CD4-positive, CD25-positive, alpha-beta regulatory T cell (primary cell): Measurements from ENCODE around the gene HPCAL1. TPM values are rescaled to one million over a fixed set of nuclear protein-coding genes. Genes with fewer than 3 reads are reported as not detected.
A peak's percentile ranks its signal among the peaks of the same experiment; 100 is the strongest.

ENCODE experiments used
- ATAC-seq, 2 donors: fragments of 150-1000 bp; cut with Tn5 transposase; one replicate each; pipeline ENCODE4 v1.10.0; 2021; ENCODE audit warnings: low read depth in 2 of 2, moderate number of reproducible peaks in 2 of 2, moderate library complexity in 1 of 2
- DNase-seq, 3 donors: peaks; one replicate each; pipeline versions ENCODE4 v3.0.0 to v3.0.0-alpha.2; 2012 to 2022; ENCODE audit warnings: mixed read lengths in 1 of 3
- H3K27ac ChIP-seq: one replicate; pipeline ENCODE4 v1.7.0; 2013; ENCODE audit warnings: mild to moderate bottlenecking, low read length; ENCODE audit not compliant: insufficient read depth, poor library complexity, severe bottlenecking
- H3K27me3 ChIP-seq: one replicate; pipeline ENCODE4 v1.7.0; 2013; ENCODE audit warnings: low read length; ENCODE audit not compliant: control insufficient read depth, insufficient read depth
- H3K36me3 ChIP-seq: one replicate; pipeline ENCODE4 v1.7.0; 2013; ENCODE audit warnings: mild to moderate bottlenecking, low read length, moderate library complexity; ENCODE audit not compliant: control insufficient read depth, insufficient read depth
- H3K4me1 ChIP-seq: 2 replicates; pipeline ENCODE4 v1.7.0; 2013; ENCODE audit warnings: mild to moderate bottlenecking, low read length; ENCODE audit not compliant: insufficient read depth, control insufficient read depth, poor library complexity, severe bottlenecking
- H3K4me3 ChIP-seq: one replicate; pipeline ENCODE4 v1.7.0; 2013; ENCODE audit warnings: low read depth, mild to moderate bottlenecking, low read length, moderate library complexity
- H3K9me3 ChIP-seq, 2 experiments: 1 replicate in 1 of 2; 2 replicates in 1 of 2; pipeline ENCODE4 v1.7.0; 2013; ENCODE audit warnings: low read length in 2 of 2, mild to moderate bottlenecking in 1 of 2, moderate library complexity in 1 of 2; ENCODE audit not compliant: control insufficient read depth in 2 of 2
- H3K27ac Mint-ChIP-seq, 3 donors: one replicate each; pipeline ENCODE4 v1.8.0; 2020 to 2022; ENCODE audit warnings: mild to moderate bottlenecking in 3 of 3, mixed read lengths in 3 of 3, moderate library complexity in 2 of 3
- H3K27me3 Mint-ChIP-seq: one replicate; pipeline ENCODE4 v1.8.0; 2022; ENCODE audit warnings: mild to moderate bottlenecking, mixed read lengths
- H3K36me3 Mint-ChIP-seq: one replicate; pipeline ENCODE4 v1.8.0; 2020; ENCODE audit warnings: mixed read lengths
- H3K4me1 Mint-ChIP-seq, 4 donors: one replicate each; pipeline ENCODE4 v1.8.0; 2020 to 2022; ENCODE audit warnings: mixed read lengths in 4 of 4, mild to moderate bottlenecking in 1 of 4
- H3K4me3 Mint-ChIP-seq, 4 donors: one replicate each; pipeline ENCODE4 v1.8.0; 2020 to 2022; ENCODE audit warnings: mild to moderate bottlenecking in 4 of 4, mixed read lengths in 4 of 4, moderate library complexity in 3 of 4
- H3K9me3 Mint-ChIP-seq, 7 donors: one replicate each; pipeline ENCODE4 v1.8.0; 2020 to 2022; ENCODE audit warnings: mixed read lengths in 7 of 7, mild to moderate bottlenecking in 3 of 7, moderate library complexity in 2 of 7
- polyA plus RNA-seq, 4 donors: library from polyadenylated mRNA; unstranded; fragments of 300-500 nt; fragmentation: Illumina TruSeq; gene quantifications; one replicate each; pipeline ENCODE4 v1.2.3, GENCODE V29; 2021
- total RNA-seq: library from RNA; stranded (reverse); gene quantifications from one replicate; pipeline ENCODE4 v1.2.3, GENCODE V29; 2022

The HPCAL1 gene
- total and polyA plus RNA-seq, 5 donors from 2014 or later, result 33.8 to 95.6 (median 84.8) TPM

- DNase-seq, result no peak
- H3K4me3 Mint-ChIP-seq, result peak overlapping the region in 2 of 4 donors; percentile 53 to 66
- H3K27me3 ChIP-seq, result no peaks in the 10 kb centered on the region
- no peaks in the 10 kb centered on the region for H3K36me3 ChIP-seq
- peaks cover 5% of the 10 kb centered on the region for H3K36me3 Mint-ChIP-seq
- no peak for ATAC-seq
- no peaks in the 10 kb centered on the region for H3K27me3 Mint-ChIP-seq
- no peak overlapping the region for H3K27ac ChIP-seq
- H3K27ac Mint-ChIP-seq, result peak overlapping the region; percentile 19 to 85 (median 83)
- no peak overlapping the region for H3K4me3 ChIP-seq
- peaks cover 20 to 87% (median 52%) of the 10 kb centered on the region in 4 donors for H3K4me1 Mint-ChIP-seq
- H3K4me1 ChIP-seq, result peaks cover 54% of the 10 kb centered on the region
- H3K9me3 Mint-ChIP-seq, result no peaks in the 10 kb centered on the region
- H3K9me3 ChIP-seq, result no peaks in the 10 kb centered on the region
These were observed 83.4 kb downstream of the HPCAL1 start for GRCh38 chr2:10385933-10386773.

- Histone ChIP-seq H3K4me1 (peaks cover 45% of the 10 kb centered on the region), H3K9me3 (no peaks in the 10 kb centered on the region), H3K36me3 (no peaks in the 10 kb centered on the region), H3K4me3 (no peak overlapping the region), H3K27ac (no peak overlapping the region), H3K27me3 (no peaks in the 10 kb centered on the region)
- Mint-ChIP-seq H3K27me3 (no peaks in the 10 kb centered on the region), H3K9me3 (no peaks in the 10 kb centered on the region), H3K27ac (peak overlapping the region in 1 of 3 donors; percentile 47), H3K4me3 (no peak overlapping the region), H3K4me1 (peaks cover 17 to 87% (median 44%) of the 10 kb centered on the region in 4 donors), H3K36me3 (peaks cover 5% of the 10 kb centered on the region)
- ATAC-seq (no peak), DNase-seq (no peak)
These were observed 84.3 kb downstream of the HPCAL1 start for GRCh38 chr2:10387033-10387432.

- Histone ChIP-seq H3K36me3 (no peaks in the 10 kb centered on the region), H3K4me3 (no peak overlapping the region), H3K27me3 (no peaks in the 10 kb centered on the region), H3K27ac (no peak overlapping the region), H3K4me1 (peaks cover 26% of the 10 kb centered on the region), H3K9me3 (no peaks in the 10 kb centered on the region)
- peaks cover 5% of the 10 kb centered on the region for H3K36me3 Mint-ChIP-seq
- DNase-seq (no peak), ATAC-seq (no peak)
- H3K27ac Mint-ChIP-seq, result peak overlapping the region; percentile 75 to 90 (median 88)
- peaks cover 7 to 80% (median 32%) of the 10 kb centered on the region in 4 donors for H3K4me1 Mint-ChIP-seq
- peak overlapping the region in 2 of 4 donors; percentile 16 to 58 for H3K4me3 Mint-ChIP-seq
- H3K9me3 Mint-ChIP-seq, result no peaks in the 10 kb centered on the region
- no peaks in the 10 kb centered on the region for H3K27me3 Mint-ChIP-seq
These were observed 86.4 kb downstream of the HPCAL1 start for GRCh38 chr2:10388954-10389560.

GRCh38 chr2:10389573-10389972 lies 86.9 kb downstream of the HPCAL1 start:
- H3K4me1 ChIP-seq, result peaks cover 26% of the 10 kb centered on the region

GRCh38 chr2:10390369-10390801 lies 87.7 kb downstream of the HPCAL1 start:
- H3K27ac Mint-ChIP-seq, result peak overlapping the region in 2 of 3 donors; percentile 42 to 75
- H3K27me3 ChIP-seq, result no peaks in the 10 kb centered on the region
- peaks cover 19% of the 10 kb centered on the region for H3K4me1 ChIP-seq
- no peak for ATAC-seq
- no peak overlapping the region for H3K27ac ChIP-seq
- H3K4me3 ChIP-seq, result no peak overlapping the region
- no peak overlapping the region for H3K4me3 Mint-ChIP-seq
- H3K36me3 Mint-ChIP-seq, result peaks cover 5% of the 10 kb centered on the region
- H3K4me1 Mint-ChIP-seq, result peaks cover 7 to 73% (median 29%) of the 10 kb centered on the region in 4 donors
- H3K27me3 Mint-ChIP-seq, result no peaks in the 10 kb centered on the region
- no peaks in the 10 kb centered on the region for H3K36me3 ChIP-seq
- no peaks in the 10 kb centered on the region for H3K9me3 Mint-ChIP-seq
- H3K9me3 ChIP-seq, result no peaks in the 10 kb centered on the region
- no peak for DNase-seq

More at GRCh38 chr2:10389573-10389972, 86.9 kb downstream of the HPCAL1 start:
- ATAC-seq (no peak), DNase-seq (no peak)
- Mint-ChIP-seq H3K27me3 (no peaks in the 10 kb centered on the region), H3K4me1 (peaks cover 7 to 77% (median 30%) of the 10 kb centered on the region in 4 donors), H3K9me3 (no peaks in the 10 kb centered on the region), H3K4me3 (peak overlapping the region in 1 of 4 donors; percentile 58), H3K36me3 (peaks cover 5% of the 10 kb centered on the region), H3K27ac (peak overlapping the region; percentile 75 to 90 (median 88))
- no peak overlapping the region for H3K27ac ChIP-seq
- H3K36me3 ChIP-seq, result no peaks in the 10 kb centered on the region
- H3K27me3 ChIP-seq, result no peaks in the 10 kb centered on the region
- H3K4me3 ChIP-seq, result no peak overlapping the region
- H3K9me3 ChIP-seq, result no peaks in the 10 kb centered on the region

GRCh38 chr2:10392100-10392499 lies 89.4 kb downstream of the HPCAL1 start:
- H3K4me3 ChIP-seq, result no peak overlapping the region
- H3K9me3 ChIP-seq, result no peaks in the 10 kb centered on the region
- Mint-ChIP-seq H3K36me3 (peaks cover 8% of the 10 kb centered on the region), H3K9me3 (peaks cover 0 to 2% (median 0%) of the 10 kb centered on the region in 7 donors), H3K4me1 (peaks cover 7 to 68% (median 24%) of the 10 kb centered on the region in 4 donors), H3K27me3 (no peaks in the 10 kb centered on the region), H3K4me3 (no peak overlapping the region), H3K27ac (peak overlapping the region; percentile 31 to 91 (median 79))
- DNase-seq, result no peak
- no peak for ATAC-seq
- peak overlapping the region; percentile 23 for H3K27ac ChIP-seq
- H3K27me3 ChIP-seq, result no peaks in the 10 kb centered on the region
- no peaks in the 10 kb centered on the region for H3K36me3 ChIP-seq
- H3K4me1 ChIP-seq, result peaks cover 5% of the 10 kb centered on the region

GRCh38 chr2:10392548-10392947 lies 89.8 kb downstream of the HPCAL1 start:
- Histone ChIP-seq H3K4me1 (peaks cover 5% of the 10 kb centered on the region), H3K4me3 (no peak overlapping the region), H3K27me3 (no peaks in the 10 kb centered on the region), H3K36me3 (no peaks in the 10 kb centered on the region), H3K27ac (peak overlapping the region; percentile 23), H3K9me3 (no peaks in the 10 kb centered on the region)
- H3K27me3 Mint-ChIP-seq, result no peaks in the 10 kb centered on the region
- peaks cover 8% of the 10 kb centered on the region for H3K36me3 Mint-ChIP-seq
- no peak overlapping the region for H3K4me3 Mint-ChIP-seq
- ATAC-seq, result no peak
- peak overlapping the region in 2 of 3 donors; percentile 31 to 91 for H3K27ac Mint-ChIP-seq
- H3K4me1 Mint-ChIP-seq, result peaks cover 7 to 64% (median 23%) of the 10 kb centered on the region in 4 donors
- DNase-seq, result no peak
- H3K9me3 Mint-ChIP-seq, result peaks cover 0 to 2% (median 0%) of the 10 kb centered on the region in 7 donors
